KOPT-K1 (cell line): ENCODE results near the gene UGGT1.

Experiments
- H3K27ac ChIP-seq: fragments of 200-600 bp; sonication (generic); 2 replicates; pipeline ENCODE4 v1.5.1; 2016; ENCODE audit warnings: antibody characterized with exemption, mild to moderate bottlenecking, low read depth, low read length; ENCODE audit not compliant: poor library complexity, severe bottlenecking
- H3K36me3 ChIP-seq: fragments of 200-600 bp; sonication (generic); 2 replicates; pipeline ENCODE4 v1.5.1; 2017; ENCODE audit warnings: antibody characterized with exemption, mild to moderate bottlenecking, low read length, moderate library complexity; ENCODE audit not compliant: insufficient read depth
- H3K9me3 ChIP-seq: fragments of 200-600 bp; sonication (generic); 2 replicates; pipeline ENCODE4 v1.5.1; 2017; ENCODE audit warnings: antibody characterized with exemption, low read length, mild to moderate bottlenecking; ENCODE audit not compliant: insufficient read depth, poor library complexity, severe bottlenecking

UGGT1 gene

GRCh38 chr2:128086244-128086643 is 4.8 kb upstream of the UGGT1 start:
- H3K36me3 ChIP-seq: no peaks in the 10 kb centered on the region
- H3K9me3 ChIP-seq: peaks cover 8% of the 10 kb centered on the region
- H3K27ac ChIP-seq: no peak overlapping the region

- Histone ChIP-seq H3K27ac (peak overlapping the region; percentile 67), H3K9me3 (no peaks in the 10 kb centered on the region), H3K36me3 (peaks cover 25% of the 10 kb centered on the region)
Observed at GRCh38 chr2:128090575-128090944, 440 bp upstream of the UGGT1 start.

- H3K9me3 ChIP-seq: no peaks in the 10 kb centered on the region
- peak overlapping the region; percentile 67 for H3K27ac ChIP-seq
- peaks cover 36% of the 10 kb centered on the region for H3K36me3 ChIP-seq
Observed at GRCh38 chr2:128091726-128092080, 703 bp downstream of the UGGT1 start.

- Histone ChIP-seq H3K9me3 (no peaks in the 10 kb centered on the region), H3K36me3 (peaks cover 46% of the 10 kb centered on the region), H3K27ac (no peak overlapping the region)
Observed at GRCh38 chr2:128092656-128093055, 1.7 kb downstream of the UGGT1 start.

- Histone ChIP-seq H3K9me3 (no peaks in the 10 kb centered on the region), H3K27ac (no peak overlapping the region), H3K36me3 (peaks cover 57% of the 10 kb centered on the region)
Observed at GRCh38 chr2:128093762-128094161, 2.8 kb downstream of the UGGT1 start.

GRCh38 chr2:128095201-128095600 is 4.2 kb downstream of the UGGT1 start:
- Histone ChIP-seq H3K36me3 (peaks cover 71% of the 10 kb centered on the region), H3K9me3 (no peaks in the 10 kb centered on the region), H3K27ac (no peak overlapping the region)

- no peak overlapping the region for H3K27ac ChIP-seq
- peaks cover 92% of the 10 kb centered on the region for H3K36me3 ChIP-seq
- no peaks in the 10 kb centered on the region for H3K9me3 ChIP-seq
Observed at GRCh38 chr2:128103407-128103806, 12.4 kb downstream of the UGGT1 start.

GRCh38 chr2:128105072-128105471 is 14.1 kb downstream of the UGGT1 start:
- no peaks in the 10 kb centered on the region for H3K9me3 ChIP-seq
- no peak overlapping the region for H3K27ac ChIP-seq
- H3K36me3 ChIP-seq: peaks cover 92% of the 10 kb centered on the region

- peaks cover 87% of the 10 kb centered on the region for H3K36me3 ChIP-seq
- no peak overlapping the region for H3K27ac ChIP-seq
- H3K9me3 ChIP-seq: no peaks in the 10 kb centered on the region
Observed at GRCh38 chr2:128108166-128108565, 17.2 kb downstream of the UGGT1 start.

GRCh38 chr2:128109243-128109642 is 18.2 kb downstream of the UGGT1 start:
- Histone ChIP-seq H3K27ac (no peak overlapping the region), H3K36me3 (peaks cover 86% of the 10 kb centered on the region)

GRCh38 chr2:128115921-128116623 is 25.1 kb downstream of the UGGT1 start:
- Histone ChIP-seq H3K27ac (no peak overlapping the region), H3K36me3 (peaks cover 91% of the 10 kb centered on the region), H3K9me3 (no peaks in the 10 kb centered on the region)

More at GRCh38 chr2:128109243-128109642, 18.2 kb downstream of the UGGT1 start:
- no peaks in the 10 kb centered on the region for H3K9me3 ChIP-seq

- peaks cover 99% of the 10 kb centered on the region for H3K36me3 ChIP-seq
- no peaks in the 10 kb centered on the region for H3K9me3 ChIP-seq
Observed at GRCh38 chr2:128134573-128134972, 43.6 kb downstream of the UGGT1 start.

GRCh38 chr2:128137094-128137616 is 46.2 kb downstream of the UGGT1 start:
- Histone ChIP-seq H3K36me3 (peaks cover 99% of the 10 kb centered on the region), H3K27ac (no peak overlapping the region), H3K9me3 (no peaks in the 10 kb centered on the region)

More at GRCh38 chr2:128134573-128134972, 43.6 kb downstream of the UGGT1 start:
- H3K27ac ChIP-seq: no peak overlapping the region

GRCh38 chr2:128139624-128140023 is 48.6 kb downstream of the UGGT1 start:
- H3K9me3 ChIP-seq: no peaks in the 10 kb centered on the region
- H3K27ac ChIP-seq: no peak overlapping the region
- H3K36me3 ChIP-seq: peaks cover 99% of the 10 kb centered on the region

GRCh38 chr2:128145651-128146050 is 54.7 kb downstream of the UGGT1 start:
- H3K36me3 ChIP-seq: peaks cover 96% of the 10 kb centered on the region
- H3K9me3 ChIP-seq: no peaks in the 10 kb centered on the region

GRCh38 chr2:128153786-128154185 is 62.8 kb downstream of the UGGT1 start:
- Histone ChIP-seq H3K9me3 (no peaks in the 10 kb centered on the region), H3K27ac (no peak overlapping the region), H3K36me3 (peaks cover 96% of the 10 kb centered on the region)

More at GRCh38 chr2:128145651-128146050, 54.7 kb downstream of the UGGT1 start:
- H3K27ac ChIP-seq: no peak overlapping the region
